GM18909 (cell line): ENCODE results near the gene SLC35A2.

Source experiments
- ATAC-seq: cut with Tn5 transposase; IDR thresholded peaks from one replicate; pipeline ENCODE4 v1.9.1; 2021; ENCODE audit warnings: mild to moderate bottlenecking; ENCODE audit not compliant: unreplicated experiment, poor library complexity

Gene SLC35A2

DNA sequence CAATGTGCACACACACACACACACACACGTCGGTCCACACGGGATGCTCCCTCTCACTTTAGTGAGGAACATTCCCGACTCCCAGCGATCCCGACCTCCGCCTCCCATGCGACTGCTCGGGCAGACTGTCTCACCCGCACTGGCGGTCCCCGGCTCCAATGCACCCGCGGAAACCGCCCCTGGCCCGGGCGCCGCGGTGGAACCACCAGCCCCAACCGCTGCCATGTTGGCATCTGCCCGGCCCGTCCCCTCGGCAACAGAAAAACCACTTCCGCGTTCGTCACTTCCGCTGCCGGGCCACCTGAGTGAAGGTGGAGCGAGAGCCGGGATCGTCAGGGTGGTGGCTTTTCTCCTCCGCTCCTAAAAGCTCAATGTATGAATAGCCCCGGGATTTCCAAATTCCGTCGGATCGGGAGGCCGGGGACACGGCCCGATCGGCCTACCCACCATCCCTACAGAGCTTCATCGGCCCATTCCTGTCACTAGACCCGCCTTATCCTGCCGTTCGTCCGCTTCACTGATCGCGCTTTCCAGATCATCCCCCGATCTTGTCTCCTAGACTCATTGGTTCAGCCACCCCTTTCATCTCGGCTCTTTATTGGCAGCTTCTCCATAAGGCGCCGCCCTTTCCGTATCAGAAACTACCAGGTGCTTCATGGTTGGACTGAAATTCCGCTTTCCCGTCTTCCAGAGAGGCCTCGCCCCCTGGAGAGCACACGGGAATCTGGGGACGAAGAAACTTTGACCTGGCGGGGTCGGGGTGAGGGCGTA lies at the start of gene SLC35A2:
Gene SLC35A2 (minus strand): TSS at position 235 of the 771 bp plus-strand sequence. CDS start 10 bp downstream, at position 225.
- ATAC-seq, result peak; percentile 75

DNA sequence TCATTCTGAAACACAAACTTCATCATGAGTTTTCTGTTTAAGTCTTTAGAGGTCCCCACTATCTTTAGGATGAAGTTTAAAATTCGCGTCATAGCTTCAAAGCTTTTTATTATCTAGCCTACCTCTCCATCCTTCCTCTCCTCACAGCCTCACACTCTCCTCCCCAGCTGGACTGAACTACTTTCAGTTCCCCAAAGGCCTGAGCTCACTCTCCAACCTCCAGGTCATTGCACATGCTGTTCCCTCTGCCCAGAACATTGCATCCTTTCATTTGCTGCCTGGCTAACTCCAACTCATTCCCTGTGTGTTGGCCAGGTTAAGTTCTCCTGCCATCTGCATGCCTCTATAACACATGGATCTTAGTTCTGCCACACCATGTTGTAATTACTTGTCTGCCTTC lies 48.8 kb upstream of the SLC35A2 start:
- ATAC-seq, result no peak

DNA sequence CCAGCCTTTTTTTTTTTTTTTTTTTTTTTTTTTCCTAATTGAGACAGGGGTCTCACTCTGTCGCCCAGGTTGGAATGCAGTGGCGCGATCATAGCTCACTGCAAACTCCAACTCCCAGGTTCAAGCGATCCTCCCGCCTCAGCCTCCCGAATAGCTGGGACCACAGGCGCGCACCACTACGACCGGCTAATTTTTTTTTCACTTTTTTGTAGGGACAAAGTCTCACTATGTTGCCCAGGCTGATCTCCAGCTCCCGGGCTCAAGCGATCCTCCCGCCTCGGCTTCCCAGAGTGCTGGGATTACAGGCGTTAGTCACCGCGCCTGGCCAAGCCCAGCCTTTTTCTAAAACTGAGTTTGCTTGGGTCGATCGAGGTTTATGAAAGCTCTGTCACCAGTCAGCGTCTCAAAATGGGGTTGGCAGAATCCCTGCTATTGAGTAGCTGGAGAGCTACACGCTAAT lies 47.2 kb upstream of the SLC35A2 start:
- ATAC-seq, result no peak

DNA sequence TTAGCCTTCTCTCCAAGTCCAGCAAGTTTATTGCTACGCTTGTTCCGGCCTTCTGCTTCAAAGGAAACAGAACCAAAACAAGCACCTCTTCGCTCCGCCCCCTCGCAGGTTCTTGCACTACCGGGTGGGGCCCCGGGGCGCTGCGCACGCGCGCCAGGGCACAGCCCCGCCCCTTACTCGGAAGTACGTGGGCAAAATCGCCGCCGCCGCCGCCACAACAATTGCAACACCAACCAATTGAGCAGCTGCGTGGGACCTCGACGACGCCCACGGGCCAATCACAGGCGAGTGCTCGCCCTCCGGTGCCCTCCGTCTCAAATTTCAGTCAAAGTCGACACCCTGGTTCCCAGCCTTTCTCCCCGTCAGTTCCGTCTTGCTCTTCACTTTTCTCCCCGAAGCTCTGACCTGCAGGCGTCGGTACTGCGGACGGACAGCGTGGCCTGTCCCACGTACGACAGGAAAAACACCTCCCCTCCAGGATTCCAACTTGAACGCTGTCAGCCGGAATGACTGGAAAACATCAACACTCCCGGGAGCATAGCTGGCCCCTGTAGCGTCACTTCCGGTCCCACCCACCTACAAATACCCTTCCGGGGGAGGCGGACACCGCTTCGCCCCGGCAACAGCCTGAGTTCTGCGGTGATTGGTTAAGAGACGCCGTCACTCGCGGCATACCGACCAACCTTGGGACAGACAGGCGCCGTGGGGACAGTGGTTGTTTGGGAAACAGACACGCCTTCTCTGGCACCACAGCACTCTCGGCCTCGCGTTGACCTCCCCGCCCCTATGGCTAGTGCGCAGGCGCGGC lies 46.6 kb upstream of the SLC35A2 start:
- ATAC-seq, result peak; percentile 85

DNA sequence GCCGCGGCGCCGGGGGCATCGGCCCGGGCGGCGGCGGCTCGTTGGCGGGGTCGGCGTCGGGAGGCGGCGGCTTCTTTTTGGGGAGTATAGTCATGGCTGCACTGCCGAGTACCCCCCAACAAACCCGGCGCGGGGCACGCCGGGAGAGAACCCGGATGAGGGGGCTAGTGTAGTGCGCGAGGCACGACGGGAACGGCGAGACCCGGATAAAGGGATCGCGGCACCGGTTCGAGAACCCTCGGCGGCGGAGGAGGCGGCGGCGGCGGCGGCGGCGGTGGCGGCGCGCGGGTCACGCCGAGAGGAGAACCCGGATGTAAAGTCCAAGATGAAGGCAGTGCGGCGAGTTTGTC lies 46.0 kb upstream of the SLC35A2 start, which contains the start of gene OTUD5:
Gene OTUD5 (minus strand): TSS at position 131 of the 350 bp plus-strand sequence. CDS start 37 bp downstream, at position 94.
- ATAC-seq, result peak; percentile 47

DNA sequence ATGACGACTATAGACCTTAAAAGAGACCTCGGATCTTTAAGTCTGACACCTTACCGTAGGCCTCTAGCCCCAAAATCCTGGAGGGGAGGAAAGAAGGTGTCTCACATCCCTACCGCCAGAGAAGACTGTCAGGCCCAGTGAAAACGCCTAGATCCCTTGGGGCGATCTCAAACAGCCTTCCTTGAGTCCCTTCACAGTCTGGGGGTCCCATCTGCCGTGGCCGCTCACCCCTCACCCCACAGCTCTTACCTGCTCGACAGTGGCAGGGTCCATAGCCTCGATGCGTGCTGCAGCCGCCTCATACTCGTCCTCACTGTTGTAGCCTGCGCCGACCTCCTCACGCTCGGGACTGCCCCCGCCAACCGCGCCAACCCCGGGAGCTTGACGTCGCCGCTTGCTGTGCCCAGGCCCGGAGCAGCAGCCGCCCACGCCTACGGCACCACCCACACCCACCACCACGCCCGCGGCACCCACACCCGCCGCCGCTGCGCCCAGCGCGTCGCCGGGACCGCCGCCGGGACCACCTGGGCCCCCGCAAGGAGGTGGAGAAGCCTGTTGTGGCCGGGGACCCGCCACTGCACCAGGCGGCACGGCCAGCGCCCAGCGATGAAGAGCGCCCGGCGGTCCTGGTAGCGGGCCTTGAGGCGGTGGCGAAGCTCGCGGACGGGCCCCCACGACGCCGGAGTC lies 45.4 kb upstream of the SLC35A2 start:
- no peak for ATAC-seq

DNA sequence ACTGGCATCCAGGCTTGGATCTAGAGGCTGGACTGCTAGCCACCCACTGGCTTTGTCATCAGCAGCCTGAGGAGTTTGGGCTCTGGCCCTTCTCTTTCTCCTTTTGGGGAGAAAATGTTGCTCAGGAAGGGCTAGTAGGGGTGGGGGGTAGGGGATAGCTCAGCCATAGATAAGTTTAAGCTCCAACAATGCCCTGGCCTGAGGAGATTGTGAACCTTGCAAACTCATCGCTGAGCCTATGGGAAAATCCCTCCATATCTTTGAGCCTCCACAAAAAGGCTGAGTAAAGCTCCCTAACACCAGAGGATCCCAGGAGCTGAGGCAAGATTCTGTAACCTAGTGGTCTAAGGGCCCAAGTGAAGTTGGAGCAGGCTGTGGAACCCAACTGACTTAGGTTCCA lies 37.1 kb upstream of the SLC35A2 start:
- ATAC-seq, result no peak

DNA sequence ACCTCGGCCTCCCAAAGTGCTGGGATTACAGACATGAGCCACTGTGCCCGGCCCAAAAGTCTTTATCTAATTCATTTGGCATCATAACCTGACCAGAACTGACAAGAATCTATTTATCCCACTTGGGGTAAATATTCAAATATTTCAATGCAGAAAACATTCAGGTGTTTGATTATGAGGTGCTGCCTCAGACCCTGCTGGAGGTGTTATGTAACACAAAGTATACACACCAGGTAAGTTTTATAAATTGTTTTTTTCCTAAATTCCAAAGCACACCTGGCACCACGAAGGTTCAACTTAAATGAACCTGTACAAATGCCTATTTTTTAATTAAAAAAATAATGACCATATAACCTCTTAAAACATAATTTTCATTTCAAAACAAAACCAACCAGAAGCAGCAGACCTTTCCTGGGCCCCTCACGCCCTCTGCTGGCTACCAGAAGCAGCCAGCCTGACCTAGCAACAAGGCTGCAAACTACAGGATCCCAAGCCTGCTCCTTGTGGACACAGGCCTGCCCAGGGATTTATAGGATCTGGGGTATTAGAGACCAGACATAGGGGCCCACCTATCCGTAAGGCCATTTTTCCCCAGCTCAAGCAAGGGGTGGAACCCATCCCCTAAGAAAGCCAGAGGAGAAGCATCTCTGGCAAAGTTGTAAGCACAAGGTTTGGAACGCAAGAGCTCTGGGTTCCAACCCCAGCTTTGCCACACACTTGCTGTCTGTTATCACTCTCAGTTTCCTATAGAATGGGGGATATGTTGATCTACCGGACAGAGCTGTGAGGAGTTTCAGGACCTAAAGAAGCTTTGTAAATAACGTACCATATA lies 34.3 kb upstream of the SLC35A2 start:
- ATAC-seq, result peak; percentile 65

DNA sequence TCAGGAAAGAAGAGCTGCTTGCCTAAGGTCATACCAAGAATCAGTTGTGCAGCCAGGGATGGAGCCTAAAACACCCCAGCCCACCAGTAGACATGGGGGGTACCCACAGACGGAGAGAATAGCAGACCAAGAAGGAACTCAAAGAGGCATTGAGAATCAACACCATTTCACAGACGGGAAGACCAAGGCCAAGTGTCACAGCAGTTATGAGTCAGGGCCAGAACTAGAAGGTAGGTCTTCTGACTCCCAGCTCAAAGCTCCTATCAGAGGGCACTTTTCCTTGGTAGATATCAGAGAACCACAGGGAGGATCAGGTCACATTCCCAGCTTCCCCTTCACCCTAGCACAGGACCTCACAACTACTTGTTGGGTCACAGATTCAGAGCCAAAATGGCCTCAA lies 31.4 kb upstream of the SLC35A2 start:
- no peak for ATAC-seq

DNA sequence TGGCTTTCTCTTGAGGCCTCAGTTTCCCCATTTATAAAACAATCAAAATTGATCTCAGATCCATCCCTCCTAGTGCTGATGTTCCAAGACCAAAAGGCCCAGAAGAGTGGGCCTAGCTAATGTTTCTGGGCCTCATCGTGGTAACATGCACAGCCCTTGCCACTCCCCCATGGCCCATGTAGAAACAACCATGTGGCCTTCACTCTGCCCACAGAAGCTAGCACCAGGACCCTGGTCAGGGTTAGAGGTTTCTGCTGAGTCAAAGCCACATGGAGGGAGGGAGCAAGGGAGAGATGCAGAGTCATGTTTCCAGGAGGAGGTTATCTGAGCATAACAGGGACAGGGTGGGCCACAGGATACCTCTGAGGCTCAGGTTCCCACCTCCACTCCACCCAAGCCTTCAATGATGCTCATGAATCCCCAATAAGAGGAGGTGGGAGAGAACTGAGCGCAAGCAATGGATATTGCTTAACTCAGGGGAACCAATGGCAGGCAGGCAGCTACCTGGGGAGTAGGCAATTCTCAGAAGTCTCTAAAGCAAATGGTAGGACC lies 29.0 kb upstream of the SLC35A2 start:
- no peak for ATAC-seq

DNA sequence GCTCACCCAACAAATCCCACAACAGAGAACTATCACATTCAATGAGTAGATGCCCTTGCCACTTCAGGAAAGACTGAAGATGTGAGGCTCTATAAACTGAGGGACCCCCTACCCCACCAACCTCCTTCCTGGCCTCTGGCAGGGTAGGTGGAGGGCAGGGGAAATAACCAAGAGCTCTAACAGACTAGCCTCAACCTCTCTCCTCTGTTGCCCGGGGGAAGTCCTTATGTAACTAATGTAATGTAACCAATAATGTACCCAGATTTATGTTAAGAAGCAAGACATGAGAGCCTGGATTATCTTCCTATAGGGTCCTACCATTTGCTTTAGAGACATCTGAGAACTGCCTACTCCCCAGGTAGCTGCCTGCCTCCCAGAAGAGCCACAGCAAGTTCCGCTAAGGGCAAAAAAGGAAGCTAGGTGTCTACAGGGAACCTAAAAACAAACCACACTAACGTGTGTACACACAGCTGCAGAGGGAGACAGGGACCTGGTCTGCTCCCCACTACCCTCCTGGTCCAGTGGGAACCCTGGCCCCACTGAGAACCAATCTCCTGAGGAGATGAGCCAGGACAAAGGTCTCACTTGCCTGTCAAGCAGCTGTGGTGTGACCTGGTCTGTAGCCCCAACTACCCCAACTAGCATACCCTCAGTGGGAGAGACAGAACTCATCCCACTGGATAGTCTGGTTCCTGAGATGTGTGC lies 28.2 kb upstream of the SLC35A2 start:
- ATAC-seq, result no peak

DNA sequence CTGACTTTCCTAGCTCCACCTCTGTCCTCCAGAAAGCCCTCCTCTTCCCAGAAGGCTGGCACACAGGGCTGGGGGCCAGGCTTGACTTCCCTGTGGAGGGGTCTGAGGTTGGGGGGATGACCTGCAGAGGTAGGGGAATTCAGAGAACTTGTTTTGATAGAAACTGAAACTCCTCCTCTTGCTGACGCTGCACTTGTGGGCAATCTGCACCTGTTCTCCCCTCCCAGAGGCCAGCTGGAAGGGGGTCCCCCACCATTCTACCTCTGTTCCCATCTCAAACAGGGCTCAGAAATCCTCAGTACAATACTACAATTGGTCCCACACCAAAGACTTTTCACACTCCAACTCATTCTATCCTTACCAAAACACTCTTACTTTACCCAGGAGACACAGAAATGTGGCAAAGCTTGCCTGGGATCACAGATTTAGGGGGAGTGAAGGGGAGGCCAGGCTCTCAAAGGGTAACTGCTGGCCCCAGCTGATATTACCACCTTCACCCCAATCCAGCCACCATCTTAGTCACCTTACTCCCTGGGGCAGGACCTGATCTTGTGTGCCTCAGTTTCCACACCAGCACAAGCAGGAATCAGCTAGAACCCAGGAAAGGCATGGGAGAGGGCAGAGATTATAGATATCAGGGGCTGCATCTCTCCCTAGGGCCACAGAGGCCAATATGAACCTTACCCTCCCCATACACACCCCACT lies 27.4 kb upstream of the SLC35A2 start:
- peak; percentile 60 for ATAC-seq

DNA sequence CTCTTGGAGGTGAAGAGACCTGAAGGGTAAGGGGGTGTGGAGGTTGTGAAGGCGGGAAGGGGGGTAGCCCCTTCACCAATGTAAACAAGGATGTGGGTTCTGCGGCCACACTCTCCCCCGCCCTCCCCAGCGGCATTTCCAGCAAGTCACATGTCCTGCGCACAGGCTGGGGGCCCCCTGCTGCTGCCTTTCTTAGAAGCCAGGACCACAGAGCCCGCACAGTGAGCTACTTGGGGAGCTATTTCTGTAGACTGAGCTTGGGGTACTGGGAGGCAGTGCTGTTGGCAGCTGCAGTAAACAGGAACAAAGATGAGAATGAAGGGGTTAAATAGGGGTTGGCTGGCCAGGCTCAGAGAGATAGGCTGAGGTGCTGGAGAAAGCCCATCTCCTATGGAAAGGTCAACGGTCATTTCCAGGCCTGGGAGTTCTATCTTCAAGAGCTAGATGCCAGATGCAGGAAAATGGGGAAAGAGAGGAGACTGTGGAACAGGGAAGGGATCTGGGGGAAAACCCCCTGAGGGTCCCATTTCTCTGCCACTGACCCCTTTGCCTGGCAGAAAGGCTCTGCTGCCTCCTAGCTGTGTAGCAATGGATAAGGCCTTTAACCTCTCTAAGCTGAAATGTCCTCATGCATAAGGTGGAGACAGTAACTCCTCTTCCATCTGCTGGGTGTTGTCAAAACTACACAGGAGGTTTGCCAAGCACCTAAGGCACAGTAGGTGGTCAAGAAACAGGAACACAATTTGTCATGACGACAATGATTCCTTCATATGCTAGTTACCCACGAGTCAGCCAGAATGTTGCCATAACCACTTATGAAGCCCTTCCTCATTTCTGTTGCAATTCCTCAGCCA lies 25.8 kb upstream of the SLC35A2 start:
- peak; percentile 64 for ATAC-seq

DNA sequence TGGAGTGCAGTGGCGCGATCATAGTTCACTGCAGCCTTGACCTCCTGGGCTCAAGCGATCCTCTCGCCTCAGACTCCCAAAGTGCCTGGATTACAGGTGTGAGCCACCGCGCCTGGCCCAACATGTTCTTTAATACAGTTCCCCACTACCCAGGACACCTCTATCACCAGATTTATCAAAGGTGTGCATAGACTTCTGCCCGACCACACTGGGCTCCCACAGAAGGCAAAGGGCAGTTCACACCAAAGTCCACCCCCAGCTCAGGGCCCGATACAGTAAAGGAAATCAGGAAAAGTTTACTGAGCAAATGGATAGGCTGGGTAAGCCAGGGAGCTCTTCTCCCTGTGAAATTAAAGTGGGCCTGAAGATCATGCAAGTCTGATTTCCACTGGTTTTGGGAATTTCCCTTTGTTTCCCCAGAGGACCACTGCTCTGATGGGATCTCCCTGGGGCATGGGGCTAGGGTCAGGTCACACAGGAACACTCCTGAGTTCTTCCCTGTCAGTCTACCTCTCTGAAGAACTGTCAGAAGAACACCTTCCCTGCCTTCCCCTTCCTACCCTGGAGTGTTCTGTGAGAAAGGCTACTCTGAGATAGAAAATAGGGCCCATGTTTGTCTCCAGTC lies 25.1 kb upstream of the SLC35A2 start:
- ATAC-seq, result no peak

DNA sequence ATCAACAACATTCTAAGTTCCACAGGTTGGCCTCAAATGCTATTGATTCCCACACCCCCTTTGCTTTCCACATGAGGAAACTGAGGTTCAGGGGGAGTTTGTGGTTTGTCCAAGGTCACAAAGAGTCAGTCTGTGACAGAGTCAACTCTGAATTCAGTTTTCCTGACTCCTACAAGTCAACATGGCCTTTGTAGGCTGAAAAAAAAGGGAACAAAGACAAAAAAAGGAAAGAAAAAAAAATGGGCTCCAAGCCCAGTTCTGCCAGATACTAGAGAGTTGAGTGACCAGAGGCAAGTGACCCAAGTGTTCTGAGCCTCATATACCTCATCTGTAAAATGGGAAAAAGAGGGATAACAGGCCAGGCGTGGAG lies 23.8 kb upstream of the SLC35A2 start:
- ATAC-seq, result no peak

DNA sequence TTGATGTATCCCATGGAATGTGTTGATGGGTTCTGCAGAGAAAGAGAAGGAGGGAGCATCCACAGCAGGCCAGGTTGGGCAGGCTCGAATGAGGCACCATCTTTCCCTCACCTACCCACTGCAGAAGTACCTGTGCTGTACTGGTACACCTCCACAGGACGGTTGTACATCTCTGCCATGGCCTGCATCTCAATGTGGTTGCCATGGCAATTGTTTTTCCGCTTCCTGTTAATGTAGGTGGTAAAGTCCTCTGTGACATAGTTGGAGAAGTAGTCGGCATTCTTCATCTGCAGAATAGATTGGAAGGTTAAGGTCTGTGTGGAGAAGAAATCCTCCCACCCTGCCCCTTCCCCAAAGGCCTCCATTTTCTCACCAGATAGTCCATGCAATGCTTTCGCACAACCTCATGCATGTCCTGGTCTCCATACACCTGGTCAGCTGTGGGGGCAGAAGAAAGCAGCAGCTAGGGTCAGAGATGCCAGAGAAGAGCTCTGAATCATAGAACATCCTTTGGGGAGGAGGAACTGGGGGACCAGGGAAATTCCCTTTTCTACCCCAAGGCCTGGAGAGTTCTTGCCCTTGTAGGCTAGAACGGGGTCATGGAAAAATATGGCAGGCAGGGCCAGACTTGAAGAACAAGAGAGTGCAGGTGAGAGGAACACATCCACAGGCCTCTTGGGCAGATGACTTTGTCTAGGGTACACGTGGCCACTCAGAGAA lies 23.3 kb upstream of the SLC35A2 start:
- ATAC-seq, result no peak

DNA sequence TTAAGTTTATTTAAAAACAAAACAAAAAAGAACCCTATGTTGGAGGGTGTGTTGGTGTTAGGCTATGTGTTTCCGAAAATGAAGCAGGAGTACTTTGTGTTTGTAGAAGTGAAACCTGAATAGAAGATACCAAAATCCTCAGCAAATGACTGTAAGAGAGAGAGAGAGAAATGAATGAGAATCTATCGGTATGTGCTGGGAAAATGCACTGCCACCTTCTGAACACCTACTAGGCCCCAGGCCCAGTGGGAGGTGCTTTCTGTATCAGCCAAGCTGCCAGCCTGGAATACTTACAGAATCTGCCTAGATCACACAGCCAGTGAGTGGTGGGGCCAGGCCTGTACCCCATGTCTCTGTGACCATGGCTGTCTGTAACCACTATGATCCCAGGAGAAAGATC lies 22.3 kb upstream of the SLC35A2 start:
- ATAC-seq, result no peak
